ENCODE data around the gene SOX4.

DNA sequence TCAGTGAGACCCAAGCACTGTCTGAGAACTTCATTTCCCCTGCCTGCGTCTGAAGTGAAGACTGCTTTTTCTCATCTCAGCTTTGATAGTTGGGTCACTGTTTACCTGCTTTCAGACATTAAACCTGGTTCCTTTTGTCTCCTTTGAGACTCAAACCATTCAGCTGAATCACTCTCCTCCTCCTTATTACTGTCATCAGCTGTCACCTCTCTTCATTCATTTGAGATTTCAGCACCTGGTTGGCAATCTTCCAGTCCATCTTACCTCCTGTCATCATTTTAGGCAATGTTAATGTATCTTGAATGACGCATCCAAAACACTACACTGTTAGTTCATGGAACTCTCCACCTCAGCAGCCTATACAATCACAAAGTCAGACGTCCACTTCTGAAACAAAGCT is 34.3 kb upstream of the SOX4 start:
- TF ChIP-seq CTCF (IDR thresholded peaks at IDR 0.05; ENCODE audit: low read length) (no peak), EZH2 (IDR thresholded peaks at IDR 0.05; ENCODE audit: borderline replicate concordance, low read length) (no peak)
